ENCODE measurements around the gene CTNNA3.

Gene CTNNA3

GRCh38 chr10:66258693-66259092, 1437.3 kb downstream of the CTNNA3 start:
- DNase-seq (ENCODE audit: low read depth in 2 of 3, low spot score in 2 of 3), result no peak

GRCh38 chr10:66257801-66258200, 1438.2 kb downstream of the CTNNA3 start:
- DNase-seq (ENCODE audit: low read depth in 2 of 3, low spot score in 2 of 3), result no peak

- DNase-seq (ENCODE audit: low read depth in 2 of 3, low spot score in 2 of 3), result no peak
Observed at GRCh38 chr10:66252986-66253385, 1443.0 kb downstream of the CTNNA3 start.

- DNase-seq (ENCODE audit: low read depth in 2 of 3, low spot score in 2 of 3), result no peak
Observed at GRCh38 chr10:66246177-66246576, 1449.8 kb downstream of the CTNNA3 start.

- no peak for DNase-seq (ENCODE audit: low read depth in 2 of 3, low spot score in 2 of 3)
Observed at GRCh38 chr10:66244953-66245352, 1451.0 kb downstream of the CTNNA3 start.

GRCh38 chr10:66242885-66243284, 1453.1 kb downstream of the CTNNA3 start:
- DNase-seq (ENCODE audit: low read depth in 2 of 3, low spot score in 2 of 3), result no peak

GRCh38 chr10:66239062-66239461, 1456.9 kb downstream of the CTNNA3 start:
- no peak for DNase-seq (ENCODE audit: low read depth in 2 of 3, low spot score in 2 of 3)

- DNase-seq (ENCODE audit: low read depth in 2 of 3, low spot score in 2 of 3), result no peak
Observed at GRCh38 chr10:66238343-66238742, 1457.7 kb downstream of the CTNNA3 start.

GRCh38 chr10:66234872-66235271, 1461.1 kb downstream of the CTNNA3 start:
- DNase-seq (ENCODE audit: low read depth in 2 of 3, low spot score in 2 of 3), result no peak

GRCh38 chr10:66228887-66229286, 1467.1 kb downstream of the CTNNA3 start:
- DNase-seq (ENCODE audit: low read depth in 2 of 3, low spot score in 2 of 3), result no peak

- DNase-seq (ENCODE audit: low read depth in 2 of 3, low spot score in 2 of 3), result no peak
Observed at GRCh38 chr10:66223656-66224055, 1472.3 kb downstream of the CTNNA3 start.

- no peak for DNase-seq (ENCODE audit: low read depth in 2 of 3, low spot score in 2 of 3)
Observed at GRCh38 chr10:66222462-66223046, 1473.4 kb downstream of the CTNNA3 start.

GRCh38 chr10:66218981-66219587, 1476.9 kb downstream of the CTNNA3 start:
- DNase-seq (ENCODE audit: low read depth in 2 of 3, low spot score in 2 of 3), result no peak

GRCh38 chr10:66218289-66218688, 1477.7 kb downstream of the CTNNA3 start:
- DNase-seq (ENCODE audit: low read depth in 2 of 3, low spot score in 2 of 3), result no peak

GRCh38 chr10:66215920-66216319, 1480.1 kb downstream of the CTNNA3 start:
- no peak for DNase-seq (ENCODE audit: low read depth in 2 of 3, low spot score in 2 of 3)

GRCh38 chr10:66214721-66215404, 1481.1 kb downstream of the CTNNA3 start:
- DNase-seq (ENCODE audit: low read depth in 2 of 3, low spot score in 2 of 3), result no peak

GRCh38 chr10:66209025-66209424, 1487.0 kb downstream of the CTNNA3 start:
- DNase-seq (ENCODE audit: low read depth in 2 of 3, low spot score in 2 of 3), result no peak

GRCh38 chr10:66204838-66205237, 1491.2 kb downstream of the CTNNA3 start:
- DNase-seq (ENCODE audit: low read depth in 2 of 3, low spot score in 2 of 3), result no peak

GRCh38 chr10:66202101-66202500, 1493.9 kb downstream of the CTNNA3 start:
- DNase-seq (ENCODE audit: low read depth in 2 of 3, low spot score in 2 of 3), result no peak

- no peak for DNase-seq (ENCODE audit: low read depth in 2 of 3, low spot score in 2 of 3)
Observed at GRCh38 chr10:66192162-66192831, 1503.7 kb downstream of the CTNNA3 start.

GRCh38 chr10:66190413-66190812, 1505.6 kb downstream of the CTNNA3 start:
- no peak for DNase-seq (ENCODE audit: low read depth in 2 of 3, low spot score in 2 of 3)

- DNase-seq (ENCODE audit: low read depth in 2 of 3, low spot score in 2 of 3), result no peak
Observed at GRCh38 chr10:66189271-66189670, 1506.7 kb downstream of the CTNNA3 start.
